ENCODE results near the gene ARPC5.
"Not testable (repeated sequence)": the region's sequence is repeated elsewhere in the genome, so short reads cannot be mapped to it uniquely, and the experiment has no call there.

The ARPC5 gene

GRCh38 chr1:183645531-183645930 lies 9.9 kb upstream of the ARPC5 start:
- no peak for DNase-seq (ENCODE audit: low spot score)

- no peak for DNase-seq (ENCODE audit: low spot score)
Measured at GRCh38 chr1:183642166-183642565, 6.6 kb upstream of the ARPC5 start.

- DNase-seq (ENCODE audit: low spot score): no peak
Measured at GRCh38 chr1:183640193-183640592, 4.6 kb upstream of the ARPC5 start.

DNA sequence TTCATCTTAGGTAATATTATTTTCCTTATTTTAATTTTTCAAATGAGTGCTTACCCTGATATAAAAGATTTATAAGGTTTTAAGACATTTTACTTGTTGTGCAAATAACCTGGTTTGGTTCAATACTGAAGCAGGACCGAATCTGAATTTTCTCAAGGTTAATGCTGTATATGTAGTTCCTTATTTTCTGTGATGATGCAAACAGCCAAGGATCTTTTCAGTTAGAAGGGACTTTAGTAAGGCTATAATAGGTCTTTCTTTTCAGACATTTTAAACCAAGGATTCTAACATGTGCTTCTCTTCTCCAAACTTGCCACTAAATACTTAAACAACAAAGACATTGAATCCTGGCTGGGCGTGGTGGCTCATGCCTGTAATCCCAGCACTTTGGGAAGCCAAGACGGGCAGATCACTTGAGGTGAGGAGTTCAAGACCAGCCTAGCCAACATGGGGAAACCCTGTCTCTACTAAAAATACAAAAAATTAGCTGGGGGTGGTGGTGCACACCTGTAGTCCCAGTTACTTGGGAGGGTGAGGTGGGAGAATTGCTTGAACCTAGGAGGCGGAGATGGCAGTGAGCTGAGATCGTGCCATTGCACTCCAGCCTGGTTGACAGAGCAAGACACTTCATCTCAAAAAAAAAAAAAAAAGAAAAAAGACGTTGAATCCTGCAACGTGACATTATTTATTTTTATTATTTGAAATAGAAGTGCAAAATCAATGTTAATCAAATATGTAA lies 3.2 kb upstream of the ARPC5 start:
- no peak for DNase-seq (ENCODE audit: low spot score)

DNA sequence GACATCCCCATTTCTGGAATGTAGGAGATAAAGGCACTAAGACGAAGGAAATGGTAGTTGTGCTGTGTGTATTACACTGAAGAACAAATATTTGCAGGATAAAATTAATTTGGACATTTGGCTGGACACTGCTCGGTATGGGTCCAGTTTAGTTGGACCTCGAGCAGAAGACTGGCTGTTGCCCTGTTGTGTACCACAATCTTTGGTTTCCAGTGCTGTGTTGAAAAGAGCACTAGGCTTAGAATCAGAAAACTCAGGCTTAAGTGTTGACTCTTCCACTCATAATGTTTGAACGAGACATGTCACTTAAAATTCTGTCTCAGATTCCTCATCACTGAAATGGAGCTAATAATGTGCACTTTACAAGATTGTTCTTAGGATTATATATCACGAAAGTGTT lies 1.2 kb upstream of the ARPC5 start:
- no peak for DNase-seq (ENCODE audit: low spot score)

DNA sequence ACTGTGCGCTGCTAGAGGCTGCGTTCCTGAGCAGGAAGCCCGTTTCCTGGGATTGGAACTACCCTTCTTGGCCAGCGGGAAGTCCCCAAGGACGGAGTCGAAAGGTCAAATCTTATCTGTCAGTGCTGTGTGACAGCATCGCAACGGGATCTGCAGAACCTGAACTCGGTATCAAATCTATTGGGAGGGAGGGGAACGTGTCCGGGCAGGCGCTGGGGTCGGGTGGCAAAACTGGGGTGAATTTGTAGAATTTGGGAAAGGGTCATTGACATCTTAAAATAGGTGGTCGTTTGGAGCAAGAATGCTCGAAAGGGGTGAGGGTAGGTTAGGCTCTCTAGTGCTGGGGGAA lies 725 bp upstream of the ARPC5 start:
- no peak for DNase-seq (ENCODE audit: low spot score)

GRCh38 chr1:183635099-183635605 lies 431 bp downstream of the ARPC5 start:
- DNase-seq (ENCODE audit: low spot score): peak; percentile 24

DNA sequence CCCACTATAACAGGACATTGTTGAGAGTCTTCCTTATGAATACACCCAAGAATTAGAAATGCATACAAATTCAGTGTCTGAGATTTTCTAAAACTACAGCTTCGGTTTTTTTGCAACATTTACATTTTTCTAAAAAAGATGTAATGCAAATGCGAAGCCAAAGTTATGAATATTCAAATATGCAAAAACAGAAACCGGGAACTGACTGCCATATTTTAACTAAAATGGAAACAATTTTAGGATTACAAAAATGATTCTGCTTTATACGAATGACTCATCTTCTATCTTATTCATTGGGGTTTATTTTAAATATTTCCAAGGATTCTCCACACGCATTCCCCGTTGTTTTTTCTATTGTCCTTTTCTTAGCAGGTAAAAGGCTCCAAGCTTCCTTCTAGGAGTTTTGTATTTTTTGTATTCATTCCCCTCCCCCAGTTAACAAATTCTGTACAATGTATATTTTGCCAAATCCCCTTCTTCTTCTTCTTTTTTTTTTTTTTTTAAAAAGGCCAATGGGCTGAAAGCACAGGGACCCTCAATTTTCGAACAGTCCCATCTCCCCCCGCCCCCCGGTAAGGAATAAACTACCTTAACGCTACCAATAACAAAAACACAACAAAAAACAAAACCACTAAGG lies 1.0 kb downstream of the ARPC5 start:
- DNase-seq (ENCODE audit: low spot score): no peak

DNA sequence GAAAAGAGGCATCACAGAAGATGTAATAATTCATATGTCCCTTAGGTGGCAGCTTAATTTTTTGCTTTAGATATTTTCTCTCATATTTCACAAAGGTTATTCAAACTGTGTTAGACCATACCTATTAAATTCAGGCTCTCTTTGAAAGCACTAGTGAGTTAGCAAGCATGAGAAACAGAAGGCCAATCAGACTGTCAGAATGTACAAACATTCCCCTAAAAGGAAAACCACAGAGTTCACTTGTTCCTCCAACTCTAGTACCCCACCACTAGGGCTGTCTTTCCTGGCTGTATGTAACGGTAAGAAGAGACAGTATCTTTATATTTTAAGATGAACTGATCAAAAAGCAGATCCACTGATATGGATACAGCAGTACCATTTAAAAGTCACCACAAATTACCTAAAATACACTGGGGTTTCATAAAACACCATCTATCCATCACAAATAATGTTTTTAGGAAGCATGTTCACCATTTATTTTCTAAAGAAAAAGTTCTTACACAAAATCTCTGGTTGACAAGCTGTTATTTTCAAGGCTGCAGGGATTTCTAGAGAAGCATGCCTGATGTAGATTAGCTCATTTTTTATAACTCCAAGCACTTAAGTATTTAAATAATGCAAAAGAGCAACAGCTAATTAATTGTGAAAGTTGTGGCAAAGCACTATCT lies 1.8 kb downstream of the ARPC5 start:
- DNase-seq (ENCODE audit: low spot score): peak; percentile 67

- DNase-seq (ENCODE audit: low spot score): no peak
Measured at GRCh38 chr1:183632964-183633363, 2.6 kb downstream of the ARPC5 start.

DNA sequence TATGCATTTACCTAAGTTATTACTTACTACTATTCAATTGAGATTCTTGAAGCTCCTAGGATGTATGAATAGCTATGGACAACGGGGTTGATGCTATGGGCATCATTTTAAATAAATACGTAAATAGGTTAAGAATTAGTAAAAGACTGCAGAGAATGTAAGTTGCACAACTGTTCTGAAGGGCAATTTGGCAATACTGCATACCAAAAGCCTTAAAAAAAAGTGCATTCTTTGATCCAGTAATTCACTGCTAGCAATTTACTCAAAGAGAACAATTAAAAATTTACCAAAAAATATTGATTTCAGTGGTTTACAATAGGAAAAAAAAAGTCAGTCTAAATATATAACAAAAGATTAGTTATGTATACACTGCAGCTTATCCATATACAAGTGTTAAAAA lies 3.5 kb downstream of the ARPC5 start:
- DNase-seq (ENCODE audit: low spot score): peak; percentile 20

- peak; percentile 36 for DNase-seq (ENCODE audit: low spot score)
Measured at GRCh38 chr1:183630748-183631147, 4.8 kb downstream of the ARPC5 start.

DNA sequence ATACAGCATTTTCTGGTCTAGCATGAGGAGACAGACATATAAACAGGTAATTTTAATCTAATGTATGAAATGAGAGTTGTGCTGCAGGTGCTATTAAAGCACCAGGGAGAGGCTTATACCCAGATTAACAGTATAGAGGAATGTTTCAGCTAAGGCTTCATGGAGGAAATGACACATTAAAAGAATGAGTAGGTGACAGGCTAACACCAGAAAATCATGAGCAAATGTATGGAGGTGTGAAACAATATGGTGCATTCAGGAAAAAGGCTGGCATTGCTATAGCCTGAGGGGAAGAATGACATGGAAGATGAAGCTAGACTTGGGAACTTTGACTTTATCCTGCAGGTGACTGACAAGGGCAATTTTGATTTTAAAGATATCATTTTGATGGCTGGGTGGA lies 7.0 kb downstream of the ARPC5 start:
- no peak for DNase-seq (ENCODE audit: low spot score)

DNA sequence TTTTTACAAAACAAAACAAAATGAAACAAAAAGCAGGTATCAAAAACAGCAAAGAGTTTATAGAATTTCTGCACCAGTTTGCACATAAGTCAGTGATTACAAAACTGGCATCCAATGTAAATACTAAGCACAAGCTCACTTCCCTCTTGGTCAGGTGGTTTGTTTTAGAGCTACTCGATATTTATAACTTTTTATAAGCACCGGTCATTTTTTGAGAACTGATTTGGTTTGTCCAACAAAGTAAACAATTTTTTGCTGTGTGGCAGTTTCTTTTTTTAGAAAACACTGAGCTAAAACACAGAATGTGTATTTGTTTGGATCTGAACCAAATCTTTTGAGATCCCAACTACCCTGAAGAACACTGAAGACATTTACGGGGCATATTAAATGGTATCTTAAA lies 9.3 kb downstream of the ARPC5 start:
- not testable (repeated sequence) for DNase-seq (ENCODE audit: low spot score)

DNA sequence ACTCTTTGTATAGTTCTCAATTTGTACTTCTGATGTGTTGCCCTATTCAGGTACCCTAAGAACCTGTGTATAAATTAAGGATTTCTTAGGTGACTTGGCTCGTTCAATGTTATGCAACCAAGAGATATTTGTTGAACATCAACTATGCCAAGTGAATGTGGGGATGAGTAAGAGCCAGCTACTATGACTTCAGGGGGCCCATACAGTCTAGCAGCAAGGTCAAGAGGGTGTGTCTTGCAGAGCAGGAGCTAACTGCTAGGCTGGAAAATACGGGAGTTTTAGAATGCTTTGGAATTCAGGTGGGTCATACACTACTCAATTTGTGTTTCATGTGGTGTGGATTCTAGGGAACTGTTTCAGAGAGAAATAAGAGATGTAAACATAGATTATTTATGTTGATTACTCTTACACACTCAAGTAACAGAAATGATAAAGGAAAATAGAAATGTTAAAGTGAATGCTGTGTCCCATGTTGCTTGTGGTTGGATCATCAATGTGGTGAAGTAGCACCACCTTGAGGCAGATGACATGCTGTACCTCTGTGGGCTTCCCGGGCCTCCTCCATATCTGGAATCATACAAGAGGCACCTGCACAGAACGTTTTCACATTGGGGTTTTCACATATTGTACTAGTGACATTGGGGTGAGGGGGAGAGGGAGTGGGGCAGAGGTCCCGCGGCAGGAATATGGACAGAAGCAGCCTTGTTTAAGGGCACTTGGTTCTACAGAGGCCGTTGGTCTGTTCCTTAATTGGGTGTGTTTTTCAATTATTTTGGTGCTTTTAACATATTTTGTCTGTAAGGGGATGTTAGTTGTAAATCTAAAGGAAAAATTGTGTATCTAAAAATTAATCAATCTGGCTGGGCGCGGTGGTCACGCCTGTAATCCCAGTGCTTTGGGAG lies 12.4 kb downstream of the ARPC5 start:
- DNase-seq (ENCODE audit: low spot score): peak; percentile 29

DNA sequence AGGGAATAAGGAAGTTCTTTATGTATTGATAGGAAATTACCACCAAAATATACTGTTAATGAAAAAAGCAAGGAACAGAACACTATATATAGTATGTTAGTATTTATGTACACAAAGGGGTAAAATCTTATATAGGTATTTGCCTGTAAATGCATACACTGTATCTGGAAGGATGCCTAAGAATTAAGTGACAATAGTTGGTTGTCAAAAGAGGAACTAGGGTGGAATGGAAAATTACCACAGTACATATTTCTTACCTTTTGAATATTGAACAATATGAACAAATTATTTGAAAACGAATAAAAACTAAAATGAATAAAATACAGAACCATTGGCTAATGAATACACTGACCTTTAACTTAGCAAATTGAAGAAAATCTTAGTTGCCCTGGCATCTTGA lies 13.6 kb downstream of the ARPC5 start:
- DNase-seq (ENCODE audit: low spot score): no peak

DNA sequence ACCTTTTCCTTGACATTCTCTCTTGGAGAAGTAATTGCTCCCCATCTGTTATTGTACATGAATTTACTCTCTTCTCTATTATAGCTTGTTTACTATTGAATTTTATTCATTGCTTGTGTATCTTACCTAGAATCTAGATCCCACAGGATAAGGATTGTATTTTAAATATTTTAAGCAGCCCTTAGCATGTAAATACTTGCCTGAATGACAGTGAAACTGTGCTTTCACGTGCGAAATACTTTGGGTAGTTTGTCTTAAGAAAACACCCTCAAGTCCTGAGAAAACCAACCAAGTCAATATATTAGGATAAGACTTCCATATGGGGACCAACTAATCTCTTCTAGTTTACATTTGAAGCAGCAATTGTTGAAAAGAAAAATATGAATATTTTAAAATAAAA lies 15.3 kb downstream of the ARPC5 start:
- no peak for DNase-seq (ENCODE audit: low spot score)

DNA sequence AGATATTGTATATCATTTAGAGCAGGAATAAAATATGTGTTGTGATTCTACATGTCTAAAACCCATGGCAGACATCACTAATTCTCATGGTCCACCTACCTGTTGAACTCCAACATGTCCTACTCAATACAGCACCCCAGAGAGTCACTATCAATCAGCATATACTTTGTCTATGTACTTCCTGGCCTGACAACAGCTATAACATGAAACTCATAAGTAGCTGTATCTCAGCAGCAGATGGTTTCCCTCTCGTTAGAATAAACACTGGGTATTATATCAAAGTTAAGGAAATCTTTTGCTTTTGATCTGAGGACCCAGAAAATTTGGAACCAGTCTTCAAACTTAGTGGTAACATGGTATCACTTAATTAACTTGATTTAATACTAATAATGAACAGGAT lies 15.8 kb downstream of the ARPC5 start:
- DNase-seq (ENCODE audit: low spot score): no peak

- not testable (repeated sequence) for DNase-seq (ENCODE audit: low spot score)
Measured at GRCh38 chr1:183618202-183618601, 17.4 kb downstream of the ARPC5 start.

DNA sequence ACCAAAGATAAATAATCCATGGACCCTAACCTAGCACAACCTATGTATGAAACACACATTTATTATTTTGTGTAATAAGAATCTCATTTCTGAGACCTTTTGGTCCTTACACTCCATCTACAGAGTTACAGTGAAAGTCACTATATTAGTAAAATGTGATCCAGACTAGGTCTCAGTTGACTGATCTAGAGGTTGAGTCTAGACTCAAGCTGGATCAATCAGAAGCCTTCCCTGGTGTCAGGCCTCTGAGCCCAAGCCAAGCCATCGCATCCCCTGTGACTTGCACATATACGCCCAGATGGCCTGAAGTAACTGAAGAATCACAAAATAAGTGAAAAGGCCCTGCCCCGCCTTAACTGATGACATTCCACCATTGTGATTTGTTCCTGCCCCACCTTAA lies 22.6 kb downstream of the ARPC5 start:
- DNase-seq (ENCODE audit: low spot score): not testable (repeated sequence)

GRCh38 chr1:183612407-183612806 lies 23.2 kb downstream of the ARPC5 start:
- no peak for DNase-seq (ENCODE audit: low spot score)

DNA sequence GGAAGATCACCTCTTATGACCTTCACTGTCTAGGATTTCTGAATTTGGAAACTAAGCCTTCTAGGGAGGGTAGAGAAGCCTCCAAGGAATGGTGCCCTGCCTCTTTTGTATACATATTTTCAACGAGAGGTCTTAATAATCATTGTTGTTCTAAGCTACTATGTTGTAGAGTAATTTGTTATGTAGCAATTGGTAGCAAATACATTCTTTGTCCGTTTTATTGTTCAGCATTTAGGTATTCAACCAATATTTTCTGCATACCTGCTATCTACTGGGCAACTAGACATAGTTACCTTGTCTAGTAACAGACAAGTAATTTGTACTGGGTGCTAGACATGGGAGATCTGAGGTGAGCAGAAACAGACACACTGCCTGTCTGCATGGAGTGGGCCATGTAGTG lies 24.6 kb downstream of the ARPC5 start:
- no peak for DNase-seq (ENCODE audit: low spot score)

Measured in hepatic stellate cell (primary cell).